ENCODE measurements around the gene RNF212.

RNF212 gene

DNA sequence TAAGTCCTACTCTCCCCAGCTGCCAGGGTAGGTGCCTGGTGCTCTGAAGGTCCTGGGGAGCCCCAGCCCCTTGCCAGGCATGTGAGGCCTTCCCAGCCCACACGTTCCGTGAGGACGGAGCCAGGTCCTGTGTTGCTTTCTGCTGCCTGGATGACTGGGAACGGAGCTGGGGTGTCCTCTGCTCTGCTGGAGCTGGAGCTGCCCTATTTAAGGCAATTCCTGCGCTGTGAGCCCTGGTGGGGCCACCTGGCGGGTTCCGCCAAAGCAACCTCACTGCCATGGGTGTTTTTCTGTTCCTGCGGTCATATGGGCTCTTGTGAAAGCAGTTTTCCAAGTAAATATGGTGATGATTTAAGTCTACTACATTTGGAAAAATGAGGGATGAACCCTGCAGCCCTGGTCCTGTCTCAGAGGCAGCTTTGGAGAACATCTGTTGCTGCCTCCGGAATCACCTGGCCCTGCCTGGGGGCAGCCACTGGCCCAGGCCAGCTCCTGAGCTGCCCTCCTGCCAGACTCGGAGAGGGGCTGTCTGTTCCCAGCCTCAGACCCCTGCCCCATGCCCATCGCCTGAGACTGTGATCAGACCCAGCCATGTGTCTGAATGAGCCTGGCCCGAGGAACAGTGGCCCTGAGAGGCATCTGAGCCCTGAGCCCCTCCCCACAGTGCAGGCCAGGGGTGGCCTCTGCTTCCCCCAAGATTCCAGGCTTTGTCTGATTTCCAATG lies 68.7 kb downstream of the RNF212 start:
- peaks cover 17% of the 10 kb centered on the region for H3K27me3 ChIP-seq (ENCODE audit: low read depth, low read length)
- H3K4me3 ChIP-seq (ENCODE audit: low read depth in 1 of 2, low read length in 2 of 2): no peak overlapping the region
- H3K4me1 ChIP-seq (ENCODE audit: control insufficient read depth in 1 of 2, insufficient read depth in 2 of 2, low read length in 2 of 2): peaks cover 4 to 59% of the 10 kb centered on the region in 2 donors
- no peak overlapping the region for H3K27ac ChIP-seq (ENCODE audit: low read length)
- no peaks in the 10 kb centered on the region for H3K9me3 ChIP-seq (ENCODE audit: control insufficient read depth in 1 of 2, low read length in 2 of 2)
- no peaks in the 10 kb centered on the region for H3K36me3 ChIP-seq (ENCODE audit: control insufficient read depth in 1 of 2, insufficient read depth in 2 of 2, low read length in 2 of 2)

DNA sequence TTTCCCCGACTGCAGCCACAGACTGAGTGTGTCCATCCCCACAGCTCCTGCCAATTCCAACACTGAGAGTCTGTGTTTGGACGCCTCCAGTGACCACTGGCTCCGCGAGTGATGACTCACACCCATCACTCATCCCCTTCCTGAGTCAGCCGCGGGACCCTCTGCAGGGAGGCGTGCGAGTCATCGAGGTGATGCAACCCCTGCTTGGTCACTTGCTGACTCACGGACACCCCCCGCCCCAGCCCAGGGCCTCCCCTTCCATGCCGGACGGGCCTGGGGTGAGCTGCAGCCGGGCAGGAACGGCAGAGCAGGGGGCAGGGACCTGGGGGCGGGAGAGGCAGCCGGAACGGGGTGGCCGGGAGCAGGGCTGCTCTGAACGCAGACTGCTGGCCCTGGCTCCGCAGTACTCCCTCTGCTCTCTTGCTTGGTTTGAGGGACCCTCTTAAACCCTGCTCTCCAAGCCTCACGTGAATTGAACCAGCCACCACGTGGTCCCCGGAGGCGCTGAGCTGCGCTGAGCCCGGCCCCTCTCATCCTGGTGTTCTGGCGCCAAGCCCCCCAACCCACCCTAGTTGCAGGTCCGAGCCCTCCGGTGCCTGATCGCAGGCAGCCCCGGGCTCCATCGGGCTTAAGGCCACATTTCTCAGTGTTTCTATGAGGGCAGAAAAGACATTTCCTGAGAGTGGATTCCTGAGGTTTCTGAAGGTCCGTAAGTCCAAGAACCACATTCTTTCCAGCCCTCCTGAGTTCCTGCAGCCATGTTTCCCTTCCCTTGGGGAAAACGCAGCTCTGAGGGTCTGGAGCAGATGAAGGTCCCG lies 69.5 kb downstream of the RNF212 start:
- peaks cover 17% of the 10 kb centered on the region for H3K27me3 ChIP-seq (ENCODE audit: low read depth, low read length)
- no peak overlapping the region for H3K4me3 ChIP-seq (ENCODE audit: low read depth in 1 of 2, low read length in 2 of 2)
- no peak overlapping the region for H3K27ac ChIP-seq (ENCODE audit: low read length)
- peaks cover 4 to 63% of the 10 kb centered on the region in 2 donors for H3K4me1 ChIP-seq (ENCODE audit: control insufficient read depth in 1 of 2, insufficient read depth in 2 of 2, low read length in 2 of 2)
- no peaks in the 10 kb centered on the region for H3K36me3 ChIP-seq (ENCODE audit: control insufficient read depth in 1 of 2, insufficient read depth in 2 of 2, low read length in 2 of 2)
- H3K9me3 ChIP-seq (ENCODE audit: control insufficient read depth in 1 of 2, low read length in 2 of 2): no peaks in the 10 kb centered on the region

DNA sequence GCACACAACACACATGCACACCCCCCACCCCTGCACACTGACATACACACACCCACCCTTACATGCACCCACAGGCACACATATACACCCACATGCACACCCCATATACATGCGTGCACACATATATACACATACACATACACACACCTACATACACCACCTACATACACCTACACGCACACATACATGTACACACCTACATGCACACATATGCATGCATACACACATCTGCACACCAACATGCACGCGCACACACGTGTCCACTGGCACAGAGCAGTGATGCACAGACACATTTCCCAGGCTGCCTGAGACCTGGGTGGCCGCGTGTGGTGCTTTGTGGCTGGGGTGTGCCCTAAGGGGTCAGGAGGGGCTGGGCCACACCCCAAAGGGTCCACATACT lies 70.2 kb downstream of the RNF212 start:
- H3K4me1 ChIP-seq (ENCODE audit: control insufficient read depth in 1 of 2, insufficient read depth in 2 of 2, low read length in 2 of 2): peaks cover 4 to 60% of the 10 kb centered on the region in 2 donors
- H3K4me3 ChIP-seq (ENCODE audit: low read depth in 1 of 2, low read length in 2 of 2): no peak overlapping the region
- no peaks in the 10 kb centered on the region for H3K36me3 ChIP-seq (ENCODE audit: control insufficient read depth in 1 of 2, insufficient read depth in 2 of 2, low read length in 2 of 2)
- H3K9me3 ChIP-seq (ENCODE audit: control insufficient read depth in 1 of 2, low read length in 2 of 2): no peaks in the 10 kb centered on the region
- no peak overlapping the region for H3K27ac ChIP-seq (ENCODE audit: low read length)
- H3K27me3 ChIP-seq (ENCODE audit: low read depth, low read length): peaks cover 17% of the 10 kb centered on the region

DNA sequence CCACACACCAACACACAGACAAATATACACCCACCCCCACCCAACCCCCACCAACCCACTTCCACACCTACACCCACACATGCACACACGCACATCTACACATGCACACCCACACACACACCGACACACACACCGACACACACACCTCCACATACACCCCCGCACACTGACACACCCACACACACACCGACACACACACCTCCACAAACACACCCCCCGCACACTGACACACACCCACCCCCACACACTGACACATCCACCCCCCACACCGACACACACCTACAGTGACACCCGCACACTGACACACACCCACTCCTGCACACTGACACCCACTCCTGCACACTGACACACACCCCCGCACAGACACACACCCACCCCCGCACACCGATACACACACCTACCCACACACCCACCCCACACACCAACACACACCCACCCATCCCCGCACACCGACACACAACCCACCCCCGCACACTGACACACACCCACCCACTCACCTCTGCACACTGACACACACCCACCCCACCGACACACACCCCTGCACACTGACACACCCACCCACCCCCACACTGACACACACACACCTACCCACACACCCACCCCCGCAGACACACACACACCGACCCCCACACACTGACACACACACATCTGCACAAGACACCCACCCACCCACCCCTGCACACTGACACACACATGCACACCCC lies 70.9 kb downstream of the RNF212 start:
- Histone ChIP-seq H3K4me3 (ENCODE audit: low read depth in 1 of 2, low read length in 2 of 2) (no peak overlapping the region), H3K9me3 (ENCODE audit: control insufficient read depth in 1 of 2, low read length in 2 of 2) (no peaks in the 10 kb centered on the region), H3K27me3 (ENCODE audit: low read depth, low read length) (peaks cover 17% of the 10 kb centered on the region), H3K36me3 (ENCODE audit: control insufficient read depth in 1 of 2, insufficient read depth in 2 of 2, low read length in 2 of 2) (no peaks in the 10 kb centered on the region), H3K4me1 (ENCODE audit: control insufficient read depth in 1 of 2, insufficient read depth in 2 of 2, low read length in 2 of 2) (peaks cover 4 to 56% of the 10 kb centered on the region in 2 donors), H3K27ac (ENCODE audit: low read length) (no peak overlapping the region)

DNA sequence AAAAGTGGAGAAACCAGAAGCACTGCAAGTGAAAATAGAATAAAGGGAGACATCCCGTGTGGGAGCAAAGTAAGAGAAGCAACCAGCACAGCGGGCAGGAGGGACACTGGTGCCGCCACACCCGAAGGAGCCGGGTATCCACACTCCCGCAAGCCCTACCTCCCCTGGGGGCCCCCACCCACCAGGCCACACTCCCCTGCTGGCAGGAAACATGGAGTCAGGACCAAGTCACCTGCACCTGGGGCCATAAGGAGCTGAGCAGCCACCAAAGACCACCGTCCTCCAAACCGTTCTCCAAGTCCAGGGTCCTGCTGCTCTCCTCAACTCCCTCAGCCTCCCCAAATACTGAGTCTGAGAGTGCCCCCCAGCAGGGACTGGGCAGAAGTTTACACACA lies 71.4 kb downstream of the RNF212 start:
- peak overlapping the region; percentile 12 to 15 for H3K4me3 ChIP-seq (ENCODE audit: low read depth in 1 of 2, low read length in 2 of 2)
- H3K36me3 ChIP-seq (ENCODE audit: control insufficient read depth in 1 of 2, insufficient read depth in 2 of 2, low read length in 2 of 2): no peaks in the 10 kb centered on the region
- peaks cover 17% of the 10 kb centered on the region for H3K27me3 ChIP-seq (ENCODE audit: low read depth, low read length)
- no peak overlapping the region for H3K27ac ChIP-seq (ENCODE audit: low read length)
- no peaks in the 10 kb centered on the region for H3K9me3 ChIP-seq (ENCODE audit: control insufficient read depth in 1 of 2, low read length in 2 of 2)
- peaks cover 4 to 51% of the 10 kb centered on the region in 2 donors for H3K4me1 ChIP-seq (ENCODE audit: control insufficient read depth in 1 of 2, insufficient read depth in 2 of 2, low read length in 2 of 2)

DNA sequence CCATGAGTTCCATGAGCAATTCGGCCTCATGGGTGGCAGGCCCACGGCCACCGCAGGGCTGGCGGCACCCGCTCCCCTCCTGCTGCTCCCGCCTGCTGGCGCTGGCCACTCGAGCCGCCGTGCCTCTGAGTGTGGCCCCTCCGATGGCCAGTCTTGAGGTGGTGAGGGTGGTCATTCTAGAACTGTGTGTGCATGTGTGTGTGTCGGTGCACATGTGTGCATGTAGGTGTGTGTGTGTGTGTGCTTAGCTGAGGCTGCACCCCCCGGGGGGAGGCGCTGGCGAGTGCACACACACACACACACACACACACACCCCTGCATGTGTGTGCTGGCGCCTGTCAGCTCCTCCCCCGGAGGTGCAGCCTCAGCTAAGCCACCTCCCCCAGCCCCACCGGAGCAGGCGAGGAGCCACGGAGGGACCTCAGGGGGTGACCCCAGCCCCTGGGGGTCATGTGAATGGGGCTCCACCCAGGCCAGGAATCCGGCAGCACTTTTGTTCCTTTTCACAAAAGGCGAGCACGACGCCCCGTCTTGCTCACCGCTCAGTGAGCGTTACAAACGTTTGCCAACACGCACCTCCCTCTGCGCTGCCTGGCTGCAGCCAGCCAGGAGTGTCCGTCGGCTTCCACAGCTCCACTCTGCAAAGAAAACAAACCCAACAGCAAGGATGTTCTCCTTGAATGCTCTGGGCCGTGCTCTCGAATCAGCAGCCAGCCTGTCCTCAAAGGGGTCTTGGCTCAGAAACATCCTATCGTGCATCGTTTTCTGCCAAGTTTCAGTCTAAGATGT lies 72.0 kb downstream of the RNF212 start:
- peaks cover 4 to 46% of the 10 kb centered on the region in 2 donors for H3K4me1 ChIP-seq (ENCODE audit: control insufficient read depth in 1 of 2, insufficient read depth in 2 of 2, low read length in 2 of 2)
- no peak overlapping the region for H3K27ac ChIP-seq (ENCODE audit: low read length)
- H3K9me3 ChIP-seq (ENCODE audit: control insufficient read depth in 1 of 2, low read length in 2 of 2): no peaks in the 10 kb centered on the region
- no peaks in the 10 kb centered on the region for H3K36me3 ChIP-seq (ENCODE audit: control insufficient read depth in 1 of 2, insufficient read depth in 2 of 2, low read length in 2 of 2)
- peak overlapping the region; percentile 12 to 15 for H3K4me3 ChIP-seq (ENCODE audit: low read depth in 1 of 2, low read length in 2 of 2)
- H3K27me3 ChIP-seq (ENCODE audit: low read depth, low read length): peaks cover 17% of the 10 kb centered on the region

DNA sequence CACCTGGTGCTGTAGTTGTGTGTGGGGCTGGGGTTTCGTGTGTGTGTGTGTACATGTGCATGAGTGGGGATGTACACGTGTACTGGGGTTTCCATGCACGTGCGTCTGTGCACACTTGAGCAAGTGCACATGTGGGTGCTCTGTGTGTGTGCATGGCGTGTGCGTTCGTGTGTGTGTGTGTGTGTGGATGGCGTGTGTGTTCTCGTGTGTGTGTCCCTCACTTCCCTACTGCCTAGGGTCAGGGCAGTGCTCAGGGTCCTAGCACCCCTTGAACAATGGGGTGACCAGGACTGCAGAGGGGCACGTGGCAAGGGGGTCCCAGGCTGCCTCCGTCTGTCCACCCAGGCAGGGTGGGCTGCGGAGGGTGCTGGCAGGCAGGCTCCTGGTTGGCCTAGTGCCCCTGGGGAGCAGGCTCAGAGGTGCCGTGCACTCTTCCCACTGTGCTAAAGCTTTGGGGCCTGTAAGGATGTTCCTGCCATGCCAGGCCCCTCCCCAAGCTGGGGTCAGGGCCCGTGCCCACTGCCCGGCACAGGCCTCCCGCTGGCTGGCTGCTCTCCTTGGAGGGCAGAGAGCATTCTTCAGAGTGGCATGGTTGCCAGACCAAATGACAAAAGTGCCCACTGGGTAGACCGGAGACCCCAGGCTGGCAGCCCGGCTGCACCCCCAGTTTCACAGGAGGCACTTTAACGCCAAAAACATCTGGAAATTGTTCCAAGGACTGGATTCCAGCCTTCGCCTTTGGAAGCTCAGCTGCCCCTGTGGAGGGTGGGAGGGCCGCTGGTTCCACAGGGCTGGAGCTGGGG lies 72.8 kb downstream of the RNF212 start:
- Histone ChIP-seq H3K27ac (ENCODE audit: low read length) (no peak overlapping the region), H3K27me3 (ENCODE audit: low read depth, low read length) (peaks cover 17% of the 10 kb centered on the region), H3K36me3 (ENCODE audit: control insufficient read depth in 1 of 2, insufficient read depth in 2 of 2, low read length in 2 of 2) (no peaks in the 10 kb centered on the region), H3K4me1 (ENCODE audit: control insufficient read depth in 1 of 2, insufficient read depth in 2 of 2, low read length in 2 of 2) (peaks cover 4 to 46% of the 10 kb centered on the region in 2 donors), H3K4me3 (ENCODE audit: low read depth in 1 of 2, low read length in 2 of 2) (no peak overlapping the region), H3K9me3 (ENCODE audit: control insufficient read depth in 1 of 2, low read length in 2 of 2) (no peaks in the 10 kb centered on the region)

DNA sequence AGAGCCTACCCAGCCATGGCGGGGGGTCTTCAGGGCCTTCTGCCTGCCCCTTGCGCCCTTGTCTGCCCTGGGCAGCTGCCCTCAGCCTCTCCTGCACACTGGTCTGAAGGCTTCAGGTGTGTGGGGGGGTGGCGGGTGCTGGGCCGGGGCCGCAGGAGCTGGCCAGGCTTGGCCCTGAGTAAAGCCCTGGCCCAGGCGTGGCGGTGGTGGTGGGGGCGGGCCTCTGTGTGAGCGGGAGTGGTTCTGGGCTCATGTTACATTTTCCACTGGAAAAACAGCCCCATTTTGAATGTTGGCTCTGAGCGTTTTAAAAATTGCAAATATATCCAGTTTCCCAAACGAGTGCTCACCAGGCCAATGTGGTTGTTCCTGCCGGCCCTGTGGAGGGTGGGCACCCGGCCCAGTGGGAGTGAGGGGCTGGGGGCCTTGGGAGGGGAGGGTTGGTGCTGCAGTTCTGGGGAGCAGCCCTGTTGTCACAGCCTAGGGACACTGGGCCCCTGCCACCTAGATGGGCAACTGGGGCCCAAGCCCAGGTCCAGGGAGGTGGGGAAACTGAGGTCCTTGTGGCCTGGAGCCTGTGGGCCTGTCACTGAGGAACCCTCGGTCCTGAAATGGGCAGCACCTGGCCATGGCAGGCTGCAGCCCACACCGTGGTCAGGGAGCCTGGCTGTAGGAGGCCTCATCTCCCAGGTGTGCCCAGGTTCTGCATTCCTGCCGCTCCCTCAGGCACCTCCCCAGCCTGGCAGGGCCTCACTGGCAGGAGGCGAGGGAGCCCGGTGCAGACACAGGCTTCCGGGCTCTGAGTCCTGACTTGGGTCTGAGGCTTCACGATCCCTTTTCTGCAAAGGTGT lies 73.6 kb downstream of the RNF212 start:
- H3K36me3 ChIP-seq (ENCODE audit: control insufficient read depth in 1 of 2, insufficient read depth in 2 of 2, low read length in 2 of 2): no peaks in the 10 kb centered on the region
- no peak overlapping the region for H3K4me3 ChIP-seq (ENCODE audit: low read depth in 1 of 2, low read length in 2 of 2)
- H3K4me1 ChIP-seq (ENCODE audit: control insufficient read depth in 1 of 2, insufficient read depth in 2 of 2, low read length in 2 of 2): peaks cover 4 to 43% of the 10 kb centered on the region in 2 donors
- peaks cover 9% of the 10 kb centered on the region for H3K27me3 ChIP-seq (ENCODE audit: low read depth, low read length)
- H3K9me3 ChIP-seq (ENCODE audit: control insufficient read depth in 1 of 2, low read length in 2 of 2): no peaks in the 10 kb centered on the region
- H3K27ac ChIP-seq (ENCODE audit: low read length): no peak overlapping the region

DNA sequence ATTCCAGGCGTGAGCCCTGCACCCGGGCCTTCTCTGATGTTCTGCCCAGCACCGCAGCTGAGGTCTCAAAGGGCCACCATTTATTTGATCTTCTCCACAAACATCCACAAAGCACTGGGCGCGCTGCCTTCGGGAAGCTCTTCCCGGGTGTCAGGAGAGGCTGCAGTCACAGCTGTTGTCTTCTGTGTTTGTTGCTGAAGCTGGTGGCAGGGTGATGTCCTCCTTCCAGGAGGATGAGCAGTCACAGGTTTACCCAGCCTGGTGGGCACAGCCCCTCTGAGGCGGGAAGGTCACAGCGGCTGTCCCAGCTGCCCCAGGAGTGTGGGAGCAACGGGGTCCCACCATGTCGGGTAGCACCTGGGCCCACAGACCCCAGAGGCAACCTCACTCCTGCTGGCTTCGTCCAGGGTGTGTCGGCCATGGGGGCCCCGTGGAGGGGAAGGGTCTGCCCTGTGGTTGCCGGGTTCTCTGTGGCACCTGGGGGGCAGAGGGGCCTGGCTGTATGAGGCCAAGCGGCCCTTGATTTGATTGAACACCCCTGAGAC lies 74.3 kb downstream of the RNF212 start:
- H3K27ac ChIP-seq (ENCODE audit: low read length): no peak overlapping the region
- H3K4me1 ChIP-seq (ENCODE audit: control insufficient read depth in 1 of 2, insufficient read depth in 2 of 2, low read length in 2 of 2): peaks cover 0 to 41% of the 10 kb centered on the region in 2 donors
- H3K9me3 ChIP-seq (ENCODE audit: control insufficient read depth in 1 of 2, low read length in 2 of 2): no peaks in the 10 kb centered on the region
- H3K27me3 ChIP-seq (ENCODE audit: low read depth, low read length): peaks cover 2% of the 10 kb centered on the region
- H3K4me3 ChIP-seq (ENCODE audit: low read depth in 1 of 2, low read length in 2 of 2): no peak overlapping the region
- H3K36me3 ChIP-seq (ENCODE audit: control insufficient read depth in 1 of 2, insufficient read depth in 2 of 2, low read length in 2 of 2): no peaks in the 10 kb centered on the region

All from muscle layer of duodenum (tissue), 2 donors.